NCI-H1436 (cell line): ENCODE results near the gene GPBP1L1.
A peak's percentile ranks its signal among the peaks of the same experiment; 100 is the strongest.

Source experiments
- DNase-seq: peaks from one replicate; lab custom pipeline; 2025; lab: John Stamatoyannopoulos, UW

GPBP1L1 gene

GRCh38 chr1:45589861-45590260 lies 96.5 kb downstream of the GPBP1L1 start:
- no peak for DNase-seq

- no peak for DNase-seq
Measured at GRCh38 chr1:45586769-45587168, 99.6 kb downstream of the GPBP1L1 start.

GRCh38 chr1:45585496-45586075 lies 100.7 kb downstream of the GPBP1L1 start:
- no peak for DNase-seq

GRCh38 chr1:45585110-45585426 lies 101.3 kb downstream of the GPBP1L1 start:
- DNase-seq, result no peak

GRCh38 chr1:45584351-45585109 lies 101.8 kb downstream of the GPBP1L1 start:
- DNase-seq, result peak; percentile 91

GRCh38 chr1:45583666-45584350 lies 102.5 kb downstream of the GPBP1L1 start, which contains the start of gene NASP:
NASP (plus strand) TSS chr1:45584041; CDS start chr1:45584147, 106 bp downstream.
- DNase-seq, result peak; percentile 82

- peak; percentile 96 for DNase-seq
Measured at GRCh38 chr1:45583264-45583665, 103.1 kb downstream of the GPBP1L1 start.
